ENCODE measurements around the gene PCBP3. TPM values are rescaled to one million over a fixed set of nuclear protein-coding genes. Genes with fewer than 3 reads are reported as not detected.

The PCBP3 gene
- total RNA-seq, 1 experiment from 2014 or later, result 10.9 TPM

- Mint-ChIP-seq H3K9me3 (no peaks in the 10 kb centered on the region), H3K36me3 (ENCODE audit: insufficient read depth in 1 of 3, low read depth in 3 of 3) (no peaks in the 10 kb centered on the region), H3K4me3 (no peak overlapping the region; a peak in 1 of 5 replicates), H3K4me1 (peaks cover 20 to 21% of the 10 kb centered on the region in 2 experiments), H3K27ac (peak overlapping the region in 2 of 3 experiments; percentile 87 to 92; a peak in 2 of 7 replicates), H3K27me3 (ENCODE audit: low read depth) (no peaks in the 10 kb centered on the region; the same call in 1 of the 2 replicates)
- Histone ChIP-seq H3K56ac (ENCODE audit: insufficient read length, low read depth, low read length) (no peak overlapping the region), H2AFZ (ENCODE audit: low read length) (no peak overlapping the region), H3K79me2 (ENCODE audit: insufficient read depth, low read length) (no peaks in the 10 kb centered on the region), H3K27ac (ENCODE audit: insufficient read length, low read depth, low read length) (no peak overlapping the region), H2AK5ac (ENCODE audit: insufficient read length, low read length) (no peak overlapping the region), H3K4me1 (ENCODE audit: insufficient read depth, low read length) (no peaks in the 10 kb centered on the region), H3T11ph (ENCODE audit: low read length) (no peak overlapping the region), H4K91ac (ENCODE audit: insufficient read length, low read depth, low read length) (no peak overlapping the region), H2BK15ac (ENCODE audit: low read depth, low read length) (no peak overlapping the region), H4K20me1 (ENCODE audit: control insufficient read depth, insufficient read depth, insufficient read length) (no peaks in the 10 kb centered on the region), H2BK5ac (ENCODE audit: insufficient read length, low read length) (no peak overlapping the region), H3K14ac (ENCODE audit: insufficient read depth, low read length) (no peak overlapping the region), H2BK120ac (ENCODE audit: low read depth, low read length, poor library complexity, severe bottlenecking) (no peak overlapping the region), H2BK12ac (ENCODE audit: insufficient read length, low read depth, low read length) (no peak overlapping the region), H3K23me2 (ENCODE audit: insufficient read length, low read depth, low read length, poor library complexity, severe bottlenecking) (no peaks in the 10 kb centered on the region), H3K4me2 (ENCODE audit: insufficient read depth, insufficient read length, low read length) (no peak overlapping the region), H3K9ac (ENCODE audit: extremely low read depth, insufficient read length, low read length) (no peak overlapping the region), H3K79me1 (ENCODE audit: insufficient read depth, low read depth, low read length, poor library complexity, severe bottlenecking) (no peaks in the 10 kb centered on the region), H3K4ac (ENCODE audit: low read depth, low read length) (no peak overlapping the region), H3K9me3 (ENCODE audit: control insufficient read depth, low read depth, low read length) (no peaks in the 10 kb centered on the region), H4K5ac (ENCODE audit: insufficient read length, low read depth, low read length) (no peak overlapping the region), H3K23ac (ENCODE audit: insufficient read length, low read depth, low read length) (no peak overlapping the region), H3K18ac (ENCODE audit: insufficient read length, low read depth, low read length) (no peak overlapping the region), H3K27me3 (ENCODE audit: insufficient read depth, low read length) (no peaks in the 10 kb centered on the region), H4K8ac (replicated peaks; ENCODE audit: insufficient read length, low read depth, low read length) (no peak overlapping the region), H2BK20ac (ENCODE audit: low read depth, low read length, poor library complexity, severe bottlenecking) (no peak overlapping the region)
- DNase-seq, result no peak
- no peak for TF ChIP-seq CTCF (conservative IDR thresholded peaks at IDR 0.05)
- WGBS (ENCODE audit: extremely low coverage, insufficient read length, low lambda C conversion rate), result no CpG with 5 or more reads among the region's 26 CpGs
Measured at GRCh38 chr21:45860493-45861155, 217.1 kb downstream of the PCBP3 start.
